ENCODE data around the gene DVL1.

Gene DVL1

DNA sequence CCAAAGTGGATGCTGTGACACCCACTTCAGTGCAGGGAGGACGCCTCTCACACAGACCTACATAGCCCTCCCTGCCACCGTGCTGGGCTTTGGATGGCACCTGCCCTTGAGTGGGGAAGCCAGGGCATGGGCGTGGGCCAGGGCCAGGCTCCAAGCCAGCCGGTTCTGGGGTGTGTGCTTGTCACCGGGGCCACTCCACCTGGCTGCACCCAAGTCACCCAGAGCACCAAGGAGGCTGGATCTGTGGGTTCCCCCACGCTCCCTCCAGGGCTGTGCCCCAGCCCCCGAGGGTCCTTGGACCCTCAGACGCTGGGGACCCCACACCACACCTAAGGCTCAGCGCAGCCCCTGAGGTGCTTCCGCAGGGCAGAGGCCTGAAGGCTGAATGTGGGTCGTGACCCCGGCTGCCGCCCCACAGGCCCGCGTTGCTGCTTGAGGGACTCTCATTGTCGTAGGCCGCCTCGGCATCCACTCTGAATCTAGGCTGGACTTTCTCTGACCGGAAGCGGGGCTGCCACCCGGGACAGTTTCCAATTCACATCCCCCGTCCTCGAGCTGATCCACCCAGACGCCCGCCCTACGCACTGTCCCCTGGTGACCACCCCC, 7.7 kb upstream of the DVL1 start:
- in situ Hi-C loops (cut with MboI; ENCODE audit: low sequenced_read_pairs): no loop called here

DNA sequence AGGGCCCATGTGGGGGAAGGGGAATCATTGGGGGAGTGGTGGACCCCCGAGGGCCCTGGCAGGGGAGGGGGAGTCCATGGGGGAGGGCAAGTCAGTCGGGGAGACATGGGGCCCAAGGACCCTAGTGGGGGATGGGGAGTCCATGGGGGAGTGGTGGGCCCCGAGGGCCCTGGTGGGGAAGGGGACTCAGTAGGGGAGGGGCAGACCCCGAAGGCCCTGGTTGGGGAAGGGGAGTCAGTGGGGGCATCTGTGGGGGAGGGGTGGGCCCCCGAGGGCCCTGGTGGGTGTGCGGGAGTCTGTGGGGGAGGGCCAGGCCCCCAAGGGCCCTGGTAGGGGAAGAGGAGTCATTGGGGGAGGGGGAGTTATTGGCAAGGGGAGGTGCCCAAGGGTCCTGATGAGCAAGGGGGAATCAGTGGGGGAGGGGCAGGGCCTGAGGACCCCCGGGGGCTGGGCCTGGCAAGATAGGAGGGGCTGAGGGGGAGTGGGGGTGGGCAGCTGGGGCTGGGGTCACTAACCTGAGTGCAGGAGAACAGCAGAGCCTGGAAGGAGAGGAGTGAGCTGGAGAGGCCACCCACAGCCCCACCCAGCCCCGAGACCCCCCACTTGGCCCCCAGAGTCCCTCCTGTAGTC, 7.1 kb upstream of the DVL1 start:
- in situ Hi-C loops (cut with MboI; ENCODE audit: low sequenced_read_pairs): no loop called here

DNA sequence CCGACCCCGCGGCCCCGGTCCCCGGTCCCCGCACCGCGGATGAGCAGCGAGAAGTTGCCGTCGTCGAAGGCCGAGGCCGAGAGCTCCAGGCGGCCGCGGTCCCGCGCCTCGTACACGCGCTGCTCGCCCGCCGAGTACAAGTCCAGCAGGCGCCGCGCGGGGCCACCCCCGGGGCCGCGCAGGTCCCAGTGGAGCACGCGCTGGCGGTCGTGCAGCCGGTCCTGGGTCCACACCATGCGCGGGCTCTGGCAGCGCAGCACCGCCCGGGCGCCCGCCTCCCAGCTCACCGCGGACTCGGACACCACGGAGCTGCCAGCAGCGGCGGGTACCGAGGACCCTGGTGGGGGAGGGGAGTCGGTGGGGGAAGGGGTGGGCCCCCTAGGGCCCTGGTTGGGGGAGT, 6.2 kb upstream of the DVL1 start:
- in situ Hi-C loops (cut with MboI; ENCODE audit: low sequenced_read_pairs): no loop called here

DNA sequence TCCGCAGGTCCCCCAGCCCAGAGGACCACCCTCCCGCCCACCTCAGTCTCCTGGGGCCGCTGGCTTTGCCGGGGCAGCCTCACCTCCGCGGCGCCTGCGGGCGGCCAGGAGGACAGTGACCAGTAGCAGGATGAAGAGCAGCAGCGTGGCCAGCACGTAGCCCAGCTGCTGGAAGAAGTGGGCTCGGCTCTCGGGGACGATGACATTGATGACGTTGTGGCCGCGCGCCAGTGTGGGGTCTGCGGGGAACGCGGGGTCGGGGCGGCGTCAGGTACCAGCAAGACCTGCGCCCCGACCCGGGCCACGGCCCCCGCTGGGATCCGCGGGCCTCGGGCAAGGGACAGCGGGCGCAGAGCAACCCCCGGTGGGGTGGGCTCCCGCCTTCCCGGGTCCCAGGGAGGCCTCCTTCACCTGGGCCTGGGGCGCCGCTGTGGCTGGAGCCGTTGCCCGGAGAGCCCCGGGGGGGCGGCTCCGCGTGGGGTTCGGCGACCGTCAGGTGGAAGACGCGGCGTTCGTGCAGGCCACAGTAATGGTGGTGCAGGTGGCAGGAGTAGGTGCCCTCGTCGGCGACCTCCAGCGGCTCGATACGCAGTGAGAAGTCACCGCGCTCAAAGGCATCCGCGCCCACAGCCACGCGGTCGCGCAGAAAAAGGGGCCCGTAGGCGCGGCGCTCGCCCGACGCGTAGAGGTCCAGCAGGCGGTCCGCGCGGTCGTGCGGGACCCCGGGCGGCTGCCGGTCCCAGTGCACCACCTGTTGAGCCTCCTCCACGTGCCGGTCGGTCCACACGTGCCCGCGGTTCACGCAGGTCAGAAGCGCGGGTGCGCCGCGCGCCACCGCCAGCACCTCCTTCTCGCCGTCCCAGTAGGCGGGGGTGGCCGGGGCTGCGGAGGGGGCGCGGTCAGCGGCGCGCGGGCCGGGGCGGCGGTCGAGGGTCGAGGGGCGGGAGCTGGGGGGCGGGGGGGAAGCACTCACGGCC, 5.3 kb upstream of the DVL1 start:
- in situ Hi-C loops (cut with MboI; ENCODE audit: low sequenced_read_pairs): no loop called here

DNA sequence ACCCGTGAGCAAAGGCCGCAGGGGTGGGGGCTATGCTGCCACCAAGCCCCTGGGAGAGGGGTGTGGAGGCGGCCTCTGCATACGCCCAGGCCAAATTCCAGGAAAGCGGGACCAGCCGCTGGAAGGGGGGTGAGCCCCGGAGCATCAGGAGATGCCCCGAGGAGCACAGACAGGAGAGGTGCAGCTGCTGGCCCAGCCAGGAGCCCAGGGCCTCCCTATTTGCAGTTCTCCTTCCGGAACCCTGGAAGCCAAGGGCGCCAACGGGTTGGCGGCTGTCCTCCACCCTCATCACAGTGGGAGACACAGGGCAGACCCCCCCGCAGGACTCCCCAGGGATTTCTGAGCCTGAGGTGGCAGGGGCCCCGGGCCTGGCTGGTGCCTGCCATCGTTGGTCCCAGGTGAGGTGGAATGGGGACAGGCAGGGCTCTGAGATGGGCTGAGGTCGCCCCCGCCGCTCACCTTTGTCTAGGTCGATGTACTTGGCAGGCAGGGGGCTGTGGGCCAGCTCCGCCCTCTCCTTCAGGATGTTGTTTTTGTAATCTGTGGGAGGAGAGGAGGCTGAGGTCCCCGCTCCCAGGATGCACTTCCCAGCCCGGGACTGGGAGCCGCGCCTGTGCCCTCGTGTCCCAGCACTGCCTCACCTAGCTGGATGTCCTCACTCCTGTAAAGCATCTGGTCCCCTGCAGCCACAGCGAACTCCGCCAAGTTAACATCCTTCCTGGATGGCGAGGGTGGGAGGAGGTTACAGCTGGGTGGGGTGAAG, 4.4 kb upstream of the DVL1 start:
- in situ Hi-C loops (cut with MboI; ENCODE audit: low sequenced_read_pairs): no loop called here

DNA sequence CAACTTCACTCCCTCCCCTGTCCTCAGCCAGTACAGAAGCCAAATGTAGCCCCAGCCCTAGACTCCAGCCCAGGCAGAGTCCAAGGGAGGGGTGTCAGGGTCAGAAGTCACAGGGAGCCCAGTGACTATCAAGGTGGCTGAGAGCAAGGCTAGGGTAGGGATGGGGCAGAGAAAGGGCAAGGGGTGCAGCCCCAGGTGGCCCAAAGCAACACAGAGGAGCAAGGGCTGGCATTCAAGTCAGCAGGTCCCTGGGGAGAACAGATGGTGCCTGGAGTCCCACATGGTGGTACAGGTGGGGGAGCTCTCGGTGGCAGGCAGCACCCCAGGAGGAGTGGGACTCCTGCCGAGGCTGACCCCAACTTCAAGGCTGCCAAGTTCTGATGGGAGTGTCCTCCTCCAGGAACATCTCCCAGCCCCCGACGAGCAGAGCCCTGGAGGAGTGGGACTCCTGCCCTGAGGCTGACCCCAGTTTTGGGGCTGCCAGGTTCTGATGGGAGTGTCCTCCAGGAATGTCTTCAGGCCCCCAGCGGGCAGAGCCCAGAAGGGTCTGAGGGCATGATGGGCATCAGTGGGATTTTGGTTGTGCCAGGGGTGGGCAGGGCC, 3.7 kb upstream of the DVL1 start:
- in situ Hi-C loops (cut with MboI; ENCODE audit: low sequenced_read_pairs): no loop called here

DNA sequence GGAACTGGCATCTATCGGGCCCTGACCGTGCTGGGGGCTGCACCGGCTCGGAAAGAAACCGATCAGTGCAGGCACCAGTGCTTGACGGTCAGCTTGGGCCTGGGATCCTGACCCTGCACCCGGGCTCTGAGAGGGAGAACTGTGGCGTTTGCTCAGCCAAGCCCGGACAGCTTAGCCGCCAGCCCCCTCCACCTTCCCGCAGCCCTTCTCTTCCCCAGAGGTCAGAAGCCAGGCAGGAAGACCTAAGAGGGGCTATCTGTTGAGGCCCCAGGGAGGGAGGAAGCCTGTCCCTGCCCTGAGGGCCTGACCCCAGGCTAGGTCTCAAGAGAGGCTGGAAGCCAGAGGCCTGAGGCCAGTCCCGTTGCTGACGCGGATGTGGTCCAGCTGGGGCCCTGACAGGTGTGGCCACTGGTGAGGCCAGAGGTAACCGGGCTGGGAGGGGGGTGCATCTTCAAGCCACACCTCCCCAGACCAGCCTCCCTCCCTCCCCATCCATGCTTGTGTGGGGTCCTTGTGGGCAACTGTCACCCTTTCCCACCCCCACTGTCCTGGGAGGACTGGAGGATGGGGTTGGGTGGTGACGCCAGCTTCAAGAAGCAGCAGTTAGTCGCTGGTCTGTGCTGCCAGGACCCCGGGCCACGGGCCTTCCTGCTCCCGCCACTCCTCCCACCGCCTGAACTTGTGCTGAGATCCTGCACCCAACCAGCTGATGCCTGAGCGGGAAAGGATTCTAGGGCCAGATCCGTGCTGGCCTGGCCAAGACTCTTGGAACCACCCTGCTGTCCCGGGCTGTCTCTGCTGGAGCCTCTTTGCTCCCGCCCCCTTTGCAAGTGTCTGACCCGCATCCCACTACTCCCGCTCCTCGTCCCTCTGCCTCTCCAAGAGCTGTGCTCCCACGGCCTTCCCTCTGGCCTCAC, 2.6 kb upstream of the DVL1 start:
- in situ Hi-C loops (cut with MboI; ENCODE audit: low sequenced_read_pairs): no loop called here

DNA sequence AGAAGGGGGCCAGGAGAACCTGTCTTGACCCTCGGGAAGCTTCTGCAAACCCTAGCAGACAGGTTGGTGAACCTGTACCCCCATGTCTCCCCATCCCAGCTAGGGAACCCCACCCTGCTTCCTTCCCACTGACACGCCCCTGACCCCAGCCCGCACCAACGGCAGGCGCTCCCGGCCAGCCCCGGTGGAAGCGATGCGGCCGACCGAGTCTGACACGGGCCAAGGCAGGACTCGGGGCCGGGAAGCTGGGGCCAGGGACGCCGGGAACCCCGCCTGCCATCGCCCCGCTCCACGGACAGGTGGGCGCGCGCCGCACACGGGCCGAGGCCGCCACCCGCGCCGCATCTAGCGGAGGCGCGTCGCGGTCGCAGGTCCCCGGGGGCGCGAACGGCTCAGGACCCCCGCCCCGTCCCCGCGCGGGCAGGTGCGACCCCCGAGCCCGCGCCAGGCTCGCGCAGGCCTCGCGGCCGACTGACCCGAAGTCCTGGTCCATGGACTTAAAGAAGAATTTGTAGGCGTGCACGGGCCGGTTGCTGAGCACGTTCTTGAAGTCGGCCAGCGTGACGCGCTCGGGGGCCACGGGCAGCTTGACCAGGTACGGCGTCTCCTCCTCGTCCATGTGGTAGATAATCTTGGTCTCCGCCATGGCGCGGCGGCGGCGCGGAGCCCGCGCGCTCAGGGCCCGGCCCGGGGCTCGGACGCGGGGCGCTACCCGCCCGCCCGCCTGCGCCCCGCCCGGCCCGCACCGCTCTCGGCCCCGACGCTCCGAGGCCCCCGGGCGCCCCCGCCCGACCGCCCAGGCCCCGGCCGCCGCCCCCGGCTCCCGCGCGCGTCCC, 580 bp downstream of the DVL1 start:
- in situ Hi-C loops (cut with MboI; ENCODE audit: low sequenced_read_pairs): no loop called here

DNA sequence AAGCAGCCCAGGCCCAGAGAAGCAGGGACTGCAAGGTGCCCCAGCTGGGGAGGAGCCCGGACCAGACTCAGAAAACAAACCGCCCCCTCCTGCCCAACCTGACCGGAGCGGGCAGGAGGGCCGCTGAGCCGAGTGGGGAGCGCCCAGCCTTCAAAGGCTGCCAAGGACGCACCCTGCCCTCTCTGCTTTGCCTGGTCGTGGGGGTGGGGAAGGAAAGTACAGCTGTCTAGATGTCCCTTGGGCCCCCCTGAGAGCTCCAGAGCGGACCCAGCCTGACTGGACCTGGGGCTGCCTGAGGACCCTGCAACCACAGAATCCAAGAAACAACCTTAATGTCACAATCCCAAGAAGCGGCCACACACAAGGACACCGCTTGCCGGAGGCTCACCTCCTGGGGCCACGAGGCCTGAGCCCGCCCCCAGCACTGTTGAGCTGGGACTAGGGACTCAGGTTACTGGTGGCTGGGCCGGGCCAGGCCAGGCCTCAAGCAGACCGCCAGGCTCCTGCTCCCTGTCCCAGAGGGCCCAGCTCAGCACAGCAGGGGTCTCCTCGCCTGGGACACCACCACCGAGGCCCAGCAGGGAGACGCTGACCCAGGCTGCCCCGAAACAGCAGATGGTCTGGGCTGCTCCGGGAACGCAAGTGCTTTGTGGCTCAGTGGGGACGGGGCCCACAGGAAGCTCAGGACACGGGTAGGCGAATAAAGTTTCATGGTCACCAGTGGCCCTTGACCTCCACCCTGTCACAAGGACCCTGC, 1.4 kb downstream of the DVL1 start:
- in situ Hi-C loops (cut with MboI; ENCODE audit: low sequenced_read_pairs): no loop called here

DNA sequence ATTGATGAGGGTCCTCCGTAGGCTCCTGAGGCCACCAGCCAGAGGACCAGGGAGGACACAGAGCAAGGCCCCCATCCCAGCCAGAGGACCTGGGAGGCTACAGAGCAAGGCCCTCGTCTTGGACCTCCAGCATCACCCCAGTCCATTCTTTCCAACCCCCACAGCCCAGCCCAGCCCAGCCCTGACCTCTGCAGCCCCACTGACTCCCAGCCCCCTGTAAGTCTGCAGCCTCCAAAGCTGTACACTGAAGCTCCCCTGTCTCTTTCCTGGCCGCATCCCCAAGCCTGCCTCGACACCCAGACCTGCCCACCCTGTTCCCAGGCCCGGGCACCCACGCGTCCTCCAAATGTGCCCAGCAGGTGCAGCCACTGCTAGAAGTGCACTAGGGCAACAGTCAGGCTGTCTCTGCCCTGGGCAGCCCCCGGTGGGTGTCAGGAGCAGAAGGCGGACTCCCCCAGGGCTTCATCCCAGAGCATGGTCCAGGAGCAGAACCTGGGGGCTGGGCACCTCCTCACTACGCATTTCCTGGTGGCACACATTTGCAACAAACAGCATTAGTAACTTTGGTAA, 2.1 kb downstream of the DVL1 start:
- in situ Hi-C loops (cut with MboI; ENCODE audit: low sequenced_read_pairs): no loop called here

DNA sequence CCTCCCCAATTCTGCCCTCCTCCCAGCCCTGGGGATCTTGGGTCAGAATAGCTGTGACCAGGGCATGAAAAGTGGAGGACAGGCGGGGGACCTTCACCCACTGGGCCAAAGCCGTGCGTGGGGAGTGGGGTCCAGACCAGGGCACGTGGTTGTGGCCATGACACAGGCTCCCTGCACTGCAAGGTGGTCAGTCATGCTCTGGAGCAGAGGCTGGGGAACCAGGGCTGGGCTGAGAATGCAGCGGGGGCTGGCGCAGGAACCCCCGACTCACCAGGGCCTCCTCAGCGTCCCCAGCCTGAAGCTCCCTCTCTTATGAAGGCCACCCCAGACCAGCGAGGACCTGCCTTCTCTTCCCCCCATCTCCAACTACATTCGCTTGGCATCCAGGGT, 2.7 kb downstream of the DVL1 start:
- in situ Hi-C loops (cut with MboI; ENCODE audit: low sequenced_read_pairs): no loop called here

DNA sequence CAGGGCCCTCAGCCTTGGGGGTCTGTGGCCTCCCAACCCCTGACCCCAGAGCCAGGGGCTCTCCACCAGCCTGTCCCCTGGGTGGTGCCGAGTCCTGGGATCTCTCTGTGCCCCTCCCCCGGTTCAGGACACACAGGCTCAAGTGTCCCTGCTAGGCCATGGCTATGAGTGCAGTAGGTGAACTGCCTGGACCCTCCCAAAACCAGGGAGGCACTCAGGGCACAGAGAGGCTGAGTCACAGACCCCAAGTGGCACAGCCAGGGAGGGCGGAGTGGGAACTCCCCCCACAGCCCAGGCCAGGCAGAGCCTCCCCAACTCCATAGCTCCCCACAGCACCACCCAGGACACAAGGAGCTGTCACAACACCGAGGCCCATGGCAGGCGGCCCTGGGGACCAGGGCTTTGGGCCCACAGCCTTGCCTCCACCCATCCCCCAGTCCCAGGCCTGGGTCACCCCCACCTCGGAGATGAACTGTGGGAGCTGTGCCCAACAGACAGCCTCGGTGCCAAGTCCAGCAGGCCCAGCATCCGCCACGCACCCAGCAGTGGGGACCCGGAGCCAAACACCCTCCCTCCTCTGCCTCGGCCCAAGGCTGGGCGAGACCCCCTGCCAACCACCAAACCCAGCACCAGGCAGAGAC, 3.2 kb downstream of the DVL1 start:
- in situ Hi-C loops (cut with MboI; ENCODE audit: low sequenced_read_pairs): no loop called here

DNA sequence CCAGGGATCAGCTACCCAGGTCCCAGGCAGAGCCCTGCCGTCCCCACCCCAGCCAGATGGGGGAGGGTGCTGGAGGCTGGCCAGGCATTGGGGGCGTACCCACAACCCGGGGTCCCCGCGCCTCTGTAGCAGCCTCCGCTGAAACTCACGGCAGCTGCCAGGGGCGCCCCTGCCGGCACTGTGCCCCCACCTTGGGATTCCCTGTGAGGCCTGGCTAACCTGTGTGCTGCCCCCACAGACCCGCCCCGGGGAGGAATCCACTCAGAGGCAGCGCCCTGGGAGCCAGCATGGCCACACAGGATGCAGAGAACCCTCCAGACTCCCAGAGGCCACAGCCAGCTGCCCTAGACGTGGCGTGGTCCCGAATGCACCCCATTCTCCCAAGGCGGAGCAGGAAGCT, 3.8 kb downstream of the DVL1 start:
- in situ Hi-C loops (cut with MboI; ENCODE audit: low sequenced_read_pairs): no loop called here

DNA sequence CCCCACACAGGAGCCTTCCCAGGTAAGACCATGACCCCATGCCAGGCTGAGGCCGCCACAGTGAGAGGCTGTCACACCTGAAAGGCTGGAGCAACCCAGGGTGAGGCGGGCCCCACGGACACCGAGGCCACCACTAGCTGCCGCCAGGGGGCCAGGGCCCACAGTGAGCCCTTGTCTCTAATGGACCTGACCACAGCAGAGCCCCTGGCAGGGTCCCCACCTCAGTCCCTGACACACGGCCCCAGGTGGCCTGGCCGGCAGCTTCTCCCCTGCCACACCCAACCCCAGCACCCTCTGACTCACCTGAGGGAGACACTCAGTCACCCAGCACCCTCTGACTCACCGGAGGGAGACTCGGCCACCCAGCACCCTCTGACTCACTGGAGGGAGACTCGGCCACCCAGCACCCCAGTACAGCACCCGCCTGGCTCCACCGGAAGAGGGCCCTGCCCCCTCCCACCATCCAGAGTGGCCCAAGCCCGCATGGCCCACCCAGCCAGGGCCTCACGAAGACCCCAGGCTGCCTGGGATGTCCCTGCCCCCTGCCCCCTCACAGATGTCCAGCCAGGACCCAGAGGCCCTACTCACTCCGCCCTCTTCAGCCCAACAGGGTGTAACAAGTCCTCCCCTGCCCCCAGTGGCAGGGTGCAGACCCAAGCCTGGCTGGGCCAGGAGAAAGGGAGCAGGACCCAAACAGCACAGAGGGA, 4.4 kb downstream of the DVL1 start:
- in situ Hi-C loops (cut with MboI; ENCODE audit: low sequenced_read_pairs): no loop called here

DNA sequence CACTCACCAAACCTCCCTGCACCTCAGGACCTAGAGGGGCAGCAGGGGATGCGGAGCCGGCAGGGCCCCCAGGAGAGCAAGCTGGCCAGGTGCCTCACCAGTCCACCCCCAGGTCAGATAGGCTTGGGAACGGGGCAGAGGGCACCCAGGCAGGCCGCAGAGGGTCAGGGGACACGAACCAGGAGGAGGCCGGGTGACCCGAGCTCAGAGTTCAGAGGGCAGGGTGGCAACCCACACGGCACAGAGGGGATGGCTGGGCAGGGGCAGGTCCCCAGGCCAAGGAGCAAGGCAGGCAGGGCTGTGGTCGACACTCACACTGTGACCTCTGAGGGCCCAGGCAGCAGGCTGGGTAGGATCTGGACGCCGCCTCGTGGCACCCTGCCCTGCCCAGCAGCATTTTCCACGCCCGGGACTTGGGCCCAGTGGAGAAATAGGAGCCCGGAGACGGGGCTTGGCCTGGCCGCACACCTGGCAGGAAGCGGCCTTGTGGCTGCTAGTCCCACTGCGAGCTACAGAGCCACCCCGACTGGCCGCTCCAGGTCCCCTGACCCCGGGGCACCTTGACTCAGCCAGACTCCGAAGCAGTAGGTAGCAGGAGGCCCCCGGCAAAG, 5.3 kb downstream of the DVL1 start:
- in situ Hi-C loops (cut with MboI; ENCODE audit: low sequenced_read_pairs): no loop called here

DNA sequence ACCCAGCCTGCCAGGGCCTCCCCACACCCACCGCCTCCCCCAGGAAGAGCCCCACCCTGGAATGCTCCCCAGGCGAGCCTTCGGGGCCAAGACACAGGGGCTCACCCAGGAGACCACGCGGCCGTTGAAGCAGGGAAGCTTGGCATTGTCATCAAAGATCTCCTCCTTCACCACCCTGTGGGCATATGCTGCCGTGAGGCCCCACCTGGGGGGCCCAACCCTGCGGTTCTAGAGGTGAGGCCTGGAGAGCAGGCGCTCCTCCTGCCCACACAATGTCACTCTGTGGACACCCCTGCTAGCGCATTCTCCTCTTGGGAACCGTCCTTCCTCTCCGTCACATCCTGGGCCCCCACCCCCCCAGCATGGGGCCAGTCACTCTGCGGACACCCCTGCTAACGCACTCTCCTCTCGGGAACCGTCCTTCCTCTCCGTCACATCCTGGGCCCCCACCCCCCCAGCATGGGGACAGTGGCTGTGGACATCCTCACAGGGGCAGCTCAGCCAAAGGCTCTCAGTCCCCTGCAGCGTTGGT, 6.6 kb downstream of the DVL1 start:
- in situ Hi-C loops (cut with MboI; ENCODE audit: low sequenced_read_pairs): no loop called here

Measured in HL-60/S4 treated with phorbol 12-myristate 13-acetate at 8.2 ng/mL for 4 days and 3 days (cell line).